Tongue (tissue), 2 donors: ENCODE data around the gene SNAPC4. TPM values are rescaled to one million over a fixed set of nuclear protein-coding genes. Genes with fewer than 3 reads are reported as not detected.
"Not testable (repeated sequence)": the region's sequence is repeated elsewhere in the genome, so short reads cannot be mapped to it uniquely, and the experiment has no call there.

ENCODE experiments used
- DNase-seq: peaks from one replicate; pipeline ENCODE4 v3.0.0-alpha.2; 2015
- total RNA-seq: library from RNA; depleted of rRNA; stranded (reverse); fragments of >200 nt; gene quantifications from one replicate; pipeline ENCODE4 v1.2.3, GENCODE V29; 2014

SNAPC4 gene
- total RNA-seq, 1 donor from 2014 or later: 11.5 TPM

- DNase-seq: no peak
Measured at GRCh38 chr9:136353757-136354488, 46.0 kb downstream of the SNAPC4 start.

GRCh38 chr9:136353088-136353487 lies 46.9 kb downstream of the SNAPC4 start:
- no peak for DNase-seq

GRCh38 chr9:136352682-136353081 lies 47.3 kb downstream of the SNAPC4 start:
- no peak for DNase-seq

- DNase-seq: not testable (repeated sequence)
Measured at GRCh38 chr9:136351868-136352267, 48.1 kb downstream of the SNAPC4 start.

GRCh38 chr9:136351252-136351800 lies 48.6 kb downstream of the SNAPC4 start:
- DNase-seq: peak; percentile 79

Other genes with a start within 250 kb of the SNAPC4 start
- not detected for gene LHX3, start 195.0 kb downstream of the SNAPC4 start, total RNA-seq
- gene QSOX2, start 154.4 kb downstream of the SNAPC4 start, total RNA-seq: 9.0 TPM
- gene CCDC187, start 96.1 kb downstream of the SNAPC4 start, total RNA-seq: 0.51 TPM
- gene GPSM1, start 72.6 kb downstream of the SNAPC4 start, total RNA-seq: 27.0 TPM
- gene DNLZ, start 36.4 kb downstream of the SNAPC4 start, total RNA-seq: 9.2 TPM
- 4.3 TPM for gene CARD9, start 26.5 kb downstream of the SNAPC4 start, total RNA-seq
- gene ENTR1, start 10.4 kb upstream of the SNAPC4 start, total RNA-seq: 22.6 TPM
- gene PMPCA, start 10.5 kb upstream of the SNAPC4 start, total RNA-seq: 57.1 TPM
- 8.4 TPM for gene INPP5E, start 39.7 kb upstream of the SNAPC4 start, total RNA-seq
- 29.4 TPM for gene SEC16A, start 82.9 kb upstream of the SNAPC4 start, total RNA-seq
- gene NOTCH1, start 145.9 kb upstream of the SNAPC4 start, total RNA-seq: 45.4 TPM